Upper lobe of left lung (tissue), 4 donors: ENCODE measurements around the gene SCO1.

Source experiments
- EP300 ChIP-seq, 4 donors: sonication (generic); formaldehyde crosslinking; IDR thresholded peaks; one replicate each; pipeline ENCODE4 v1.5.1; 2017; ENCODE audit warnings: antibody characterized with exemption in 4 of 4, control low read depth in 2 of 4
- POLR2A ChIP-seq, 4 donors: fragments of 450-650 bp; IDR thresholded peaks; one replicate each; pipeline ENCODE4 v1.5.1; 2016 to 2017; ENCODE audit warnings: antibody characterized with exemption in 4 of 4, mild to moderate bottlenecking in 2 of 4
- POLR2AphosphoS5 ChIP-seq, 2 donors: sonication (generic); formaldehyde crosslinking; IDR thresholded peaks; one replicate each; pipeline ENCODE4 v1.5.1; 2017; ENCODE audit warnings: antibody characterized with exemption in 2 of 2
- TF ChIP-seq, protein P1 (sequence below), 6 experiments: fragments of 450-650 bp in 4 of 6; fragments of 200-600 bp in 2 of 6; sonication (generic) in 2 of 6; IDR thresholded peaks; one replicate each; pipeline ENCODE4 v1.5.1; 2016 to 2019; ENCODE audit warnings: antibody characterized with exemption in 6 of 6

DNA sequence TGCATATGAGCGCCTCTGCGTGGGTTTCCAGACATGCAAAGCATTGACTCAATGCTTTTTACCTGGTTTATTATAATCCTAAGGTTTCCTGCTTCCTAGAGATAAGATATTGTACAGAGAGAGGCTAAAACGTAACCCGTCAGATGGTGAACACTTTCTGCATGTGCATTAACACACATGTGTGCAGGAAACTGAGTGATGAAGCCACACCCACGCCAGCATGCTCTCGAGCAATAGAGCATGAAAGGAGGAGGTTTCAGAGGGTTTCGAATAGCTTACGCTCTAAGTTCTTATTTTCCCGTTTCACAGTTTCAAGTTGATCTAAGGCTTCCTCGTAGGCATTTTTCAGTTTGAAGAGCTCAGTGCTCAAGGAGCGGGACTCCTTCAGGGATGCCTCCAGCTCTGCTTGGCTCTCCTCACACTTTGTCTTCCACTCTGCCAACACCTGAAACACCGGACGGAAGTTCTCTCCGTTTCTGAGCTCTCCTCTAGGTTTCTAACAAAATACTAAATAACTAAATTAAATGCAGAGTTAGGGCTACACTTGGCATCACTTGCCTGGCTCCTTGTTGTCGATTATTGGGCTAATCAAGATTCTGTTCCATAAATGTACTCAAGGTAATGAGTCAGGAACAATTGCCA lies 63.5 kb downstream of the SCO1 start:
- TF ChIP-seq POLR2AphosphoS5 (IDR thresholded peaks at IDR 0.05) (no peak), EP300 (IDR thresholded peaks at IDR 0.05) (no peak), POLR2A (IDR thresholded peaks at IDR 0.05) (no peak)
- TF ChIP-seq, protein P1, sequence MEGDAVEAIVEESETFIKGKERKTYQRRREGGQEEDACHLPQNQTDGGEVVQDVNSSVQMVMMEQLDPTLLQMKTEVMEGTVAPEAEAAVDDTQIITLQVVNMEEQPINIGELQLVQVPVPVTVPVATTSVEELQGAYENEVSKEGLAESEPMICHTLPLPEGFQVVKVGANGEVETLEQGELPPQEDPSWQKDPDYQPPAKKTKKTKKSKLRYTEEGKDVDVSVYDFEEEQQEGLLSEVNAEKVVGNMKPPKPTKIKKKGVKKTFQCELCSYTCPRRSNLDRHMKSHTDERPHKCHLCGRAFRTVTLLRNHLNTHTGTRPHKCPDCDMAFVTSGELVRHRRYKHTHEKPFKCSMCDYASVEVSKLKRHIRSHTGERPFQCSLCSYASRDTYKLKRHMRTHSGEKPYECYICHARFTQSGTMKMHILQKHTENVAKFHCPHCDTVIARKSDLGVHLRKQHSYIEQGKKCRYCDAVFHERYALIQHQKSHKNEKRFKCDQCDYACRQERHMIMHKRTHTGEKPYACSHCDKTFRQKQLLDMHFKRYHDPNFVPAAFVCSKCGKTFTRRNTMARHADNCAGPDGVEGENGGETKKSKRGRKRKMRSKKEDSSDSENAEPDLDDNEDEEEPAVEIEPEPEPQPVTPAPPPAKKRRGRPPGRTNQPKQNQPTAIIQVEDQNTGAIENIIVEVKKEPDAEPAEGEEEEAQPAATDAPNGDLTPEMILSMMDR (IDR thresholded peaks at IDR 0.05): no peak
